ENCODE measurements around the gene BCL6. TPM values are rescaled to one million over a fixed set of nuclear protein-coding genes. Genes with fewer than 3 reads are reported as not detected.
A peak's percentile ranks its signal among the peaks of the same experiment; 100 is the strongest.

BCL6 gene
- total and polyA plus RNA-seq, 2 donors (not counting 1 experiment from before 2014, with no cell fraction given) = 21.2 to 48.2 TPM

- Histone ChIP-seq H3K9me3 (ENCODE audit: control extremely low read depth in 1 of 3, control insufficient read depth in 2 of 3, insufficient read depth in 1 of 3, low read length in 2 of 3) (no peaks in the 10 kb centered on the region), H3K4me3 (ENCODE audit: control extremely low read depth in 1 of 5, extremely low read depth in 1 of 5, insufficient read depth in 1 of 5, low read depth in 2 of 5, low read length in 4 of 5) (peak overlapping the region; percentile 66 to 93 (median 84)), H3K4me1 (ENCODE audit: control insufficient read depth in 2 of 2, insufficient read depth in 2 of 2, low read length in 2 of 2) (peaks cover 30 to 51% of the 10 kb centered on the region in 2 donors), H2AFZ (ENCODE audit: insufficient read depth, low read depth, low read length, poor library complexity, severe bottlenecking) (peak overlapping the region; percentile 77), H3K36me3 (replicated peaks in 1 of 2; ENCODE audit: control extremely low read depth in 1 of 2, control insufficient read depth in 1 of 2, extremely low read depth in 1 of 2, insufficient read depth in 2 of 2, low read length in 1 of 2) (peaks cover 0 to 15% of the 10 kb centered on the region in 2 experiments), H3K79me2 (ENCODE audit: control insufficient read depth, insufficient read depth, low read length) (peaks cover 58% of the 10 kb centered on the region), H3K4me2 (replicated peaks; ENCODE audit: low read depth, low read length, poor library complexity, severe bottlenecking) (peak overlapping the region; percentile 98), H4K20me1 (ENCODE audit: control insufficient read depth, insufficient read depth, low read length, poor library complexity, severe bottlenecking) (peaks cover 36% of the 10 kb centered on the region), H3K9ac (ENCODE audit: low read length) (peak overlapping the region; percentile 86), H3K27ac (ENCODE audit: low read length in 2 of 2) (peak overlapping the region in 1 of 2 donors; percentile 66), H3K27me3 (replicated peaks in 1 of 4; ENCODE audit: control extremely low read depth in 1 of 4, control insufficient read depth in 3 of 4, insufficient read depth in 4 of 4, low read length in 3 of 4) (no peaks in the 10 kb centered on the region)
- no peak for TF ChIP-seq CTCF (IDR thresholded peaks at IDR 0.05)
- Mint-ChIP-seq H3K27me3 (no peaks in the 10 kb centered on the region), H3K4me3 (peak overlapping the region; percentile 97), H3K9me3 (ENCODE audit: insufficient read depth) (no peaks in the 10 kb centered on the region), H3K27ac (peak overlapping the region; percentile 87), H3K4me1 (peaks cover 56% of the 10 kb centered on the region)
- intact Hi-C loops (cut with micrococcal nuclease) = loop anchor here (2.0 kb wide), 1 partner anchor 927 kb away; no protein-coding TSS in a partner anchor
- WGBS (ENCODE audit: insufficient coverage) = 6% methylated on average over 23 of the region's 41 CpGs
- POLR2A ChIA-PET = interaction anchor here (0.6 to 1.5 kb wide), 3 partner anchors 14 to 1217 kb away, joined by 3 to 6 read pairs (median 4); no protein-coding TSS in a partner anchor
- peak; percentile 60 for DNase-seq
- CTCF ChIA-PET = interaction anchor here (0.6 to 9.7 kb wide), 24 partner anchors 11 to 1414 kb away, joined by 3 to 1008 read pairs (median 8); no protein-coding TSS in a partner anchor
- no peak for ATAC-seq (ENCODE audit: low read depth)
Measured at GRCh38 chr3:187737368-187738070, 7.7 kb downstream of the BCL6 start.

GRCh38 chr3:187737006-187737367 lies 8.3 kb downstream of the BCL6 start:
- intact Hi-C loops (cut with micrococcal nuclease) = no loop called here
- Histone ChIP-seq H3K4me2 (replicated peaks; ENCODE audit: low read depth, low read length, poor library complexity, severe bottlenecking) (peak overlapping the region; percentile 98), H2AFZ (ENCODE audit: insufficient read depth, low read depth, low read length, poor library complexity, severe bottlenecking) (no peak overlapping the region), H3K27ac (ENCODE audit: low read length in 2 of 2) (no peak overlapping the region), H3K9ac (ENCODE audit: low read length) (peak overlapping the region; percentile 86), H3K4me1 (ENCODE audit: control insufficient read depth in 2 of 2, insufficient read depth in 2 of 2, low read length in 2 of 2) (peaks cover 25 to 46% of the 10 kb centered on the region in 2 donors), H4K20me1 (ENCODE audit: control insufficient read depth, insufficient read depth, low read length, poor library complexity, severe bottlenecking) (peaks cover 33% of the 10 kb centered on the region), H3K36me3 (replicated peaks in 1 of 2; ENCODE audit: control extremely low read depth in 1 of 2, control insufficient read depth in 1 of 2, extremely low read depth in 1 of 2, insufficient read depth in 2 of 2, low read length in 1 of 2) (peaks cover 0 to 20% of the 10 kb centered on the region in 2 experiments), H3K4me3 (ENCODE audit: control extremely low read depth in 1 of 5, extremely low read depth in 1 of 5, insufficient read depth in 1 of 5, low read depth in 2 of 5, low read length in 4 of 5) (peak overlapping the region in 1 of 5 experiments; percentile 93), H3K27me3 (replicated peaks in 1 of 4; ENCODE audit: control extremely low read depth in 1 of 4, control insufficient read depth in 3 of 4, insufficient read depth in 4 of 4, low read length in 3 of 4) (no peaks in the 10 kb centered on the region), H3K79me2 (ENCODE audit: control insufficient read depth, insufficient read depth, low read length) (peaks cover 58% of the 10 kb centered on the region), H3K9me3 (ENCODE audit: control extremely low read depth in 1 of 3, control insufficient read depth in 2 of 3, insufficient read depth in 1 of 3, low read length in 2 of 3) (no peaks in the 10 kb centered on the region)
- Mint-ChIP-seq H3K9me3 (ENCODE audit: insufficient read depth) (no peaks in the 10 kb centered on the region), H3K4me3 (peak overlapping the region; percentile 97), H3K27me3 (no peaks in the 10 kb centered on the region), H3K27ac (peak overlapping the region; percentile 87), H3K4me1 (peaks cover 51% of the 10 kb centered on the region)
- ChIA-PET CTCF (interaction anchor here (0.6 to 9.7 kb wide), 9 partner anchors 12 to 1412 kb away, joined by 3 to 1008 read pairs (median 40); no protein-coding TSS in a partner anchor), POLR2A (interaction anchor here (0.6 to 0.7 kb wide), 2 partner anchors 14 to 895 kb away, joined by 4 to 6 read pairs; no protein-coding TSS in a partner anchor)
- TF ChIP-seq EZH2 (IDR thresholded peaks at IDR 0.05; ENCODE audit: borderline replicate concordance, insufficient read depth, low read depth, low read length, poor library complexity, severe bottlenecking) (no peak), CTCF (IDR thresholded peaks at IDR 0.05) (no peak)
- no CpG with 5 or more reads among the region's 4 CpGs for WGBS (ENCODE audit: insufficient coverage)
- DNase-seq (no peak), ATAC-seq (ENCODE audit: low read depth) (no peak)
